Caco-2 (cell line): ENCODE results near the gene PCDHGA11. TPM values are rescaled to one million over a fixed set of nuclear protein-coding genes. Genes with fewer than 3 reads are reported as not detected.

Experiments used
- BruUV-seq: library from RNA; stranded (reverse); fragments of 400-500 nt; replicated peaks from 2 replicates; lab custom pipeline; 2021; lab: Mats Ljungman, UMichigan
- CTCF ChIA-PET: fragments of 300-600 bp; sonication (Branson Sonifier 250); formaldehyde crosslinking; loops from one replicate; lab custom pipeline; 2022; ENCODE audit warnings: antibody characterized with exemption; lab: Charles Lee
- POLR2A ChIA-PET: fragments of 300-600 bp; sonication (Branson Sonifier 250); formaldehyde crosslinking; loops from one replicate; lab custom pipeline; 2022; ENCODE audit warnings: antibody characterized with exemption; lab: Charles Lee
- DNase-seq, 2 experiments: peaks; one replicate each; pipeline versions ENCODE4 v3.0.0 to v3.0.0-alpha.2; 2020 to 2022
- H3K27me3 ChIP-seq: replicated peaks from 2 replicates; pipeline ENCODE4 v1.6.0; 2011; ENCODE audit warnings: low read length; ENCODE audit not compliant: control insufficient read depth, insufficient read depth
- H3K36me3 ChIP-seq: 2 replicates; pipeline ENCODE4 v1.5.1; 2011; ENCODE audit warnings: low read length; ENCODE audit not compliant: control insufficient read depth, insufficient read depth
- H3K4me1 ChIP-seq: fragments of 250-450 bp; sonication (Bioruptor Pico); 2 replicates; pipeline ENCODE4 v1.5.1; 2020; ENCODE audit warnings: mild to moderate bottlenecking
- H3K4me3 ChIP-seq: 2 replicates; pipeline ENCODE4 v1.5.1; 2011; ENCODE audit warnings: low read depth, mild to moderate bottlenecking, control low read depth, low read length
- H3K9me3 ChIP-seq: fragments of 250-450 bp; sonication (Bioruptor Pico); 2 replicates; pipeline ENCODE4 v1.5.1; 2020; ENCODE audit warnings: mild to moderate bottlenecking, moderate library complexity
- H3K27ac Mint-ChIP-seq: one replicate; pipeline ENCODE4 v1.8.0; 2022; ENCODE audit warnings: mixed read lengths; ENCODE audit not compliant: unreplicated experiment
- H3K27me3 Mint-ChIP-seq: one replicate; pipeline ENCODE4 v1.8.0; 2022; ENCODE audit warnings: mixed read lengths; ENCODE audit not compliant: insufficient read depth, unreplicated experiment
- H3K36me3 Mint-ChIP-seq: one replicate; pipeline ENCODE4 v1.8.0; 2022; ENCODE audit warnings: mild to moderate bottlenecking, mixed read lengths; ENCODE audit not compliant: insufficient read depth, unreplicated experiment
- H3K4me1 Mint-ChIP-seq: one replicate; pipeline ENCODE4 v1.8.0; 2022; ENCODE audit warnings: low read depth, mixed read lengths; ENCODE audit not compliant: unreplicated experiment
- H3K4me3 Mint-ChIP-seq: one replicate; pipeline ENCODE4 v1.8.0; 2022; ENCODE audit warnings: mild to moderate bottlenecking, moderate library complexity, mixed read lengths; ENCODE audit not compliant: unreplicated experiment
- H3K9me3 Mint-ChIP-seq: one replicate; pipeline ENCODE4 v1.8.0; 2022; ENCODE audit warnings: mixed read lengths; ENCODE audit not compliant: unreplicated experiment
- CTCF ChIP-seq, 2 experiments: fragments of 200-600 bp in 1 of 2; IDR thresholded peaks; 1 replicate in 1 of 2; 2 replicates in 1 of 2; pipeline versions ENCODE4 v1.5.1 to v1.8.0; 2011 to 2022; ENCODE audit warnings: antibody characterized with exemption in 1 of 2, control low read depth in 1 of 2, inconsistent platforms in 1 of 2, low read depth in 1 of 2, low read length in 1 of 2, mild to moderate bottlenecking in 1 of 2, moderate library complexity in 1 of 2; ENCODE audit not compliant: insufficient read depth in 1 of 2, severe bottlenecking in 1 of 2, unreplicated experiment in 1 of 2
- intact Hi-C: fragments of 100-400 bp; cut with micrococcal nuclease; formaldehyde crosslinking; loops from one replicate; pipeline ENCODE4 v1.10.0; 2022; ENCODE audit not compliant: unreplicated experiment
- total RNA-seq: library from RNA; stranded (reverse); gene quantifications from 2 replicates; pipeline ENCODE4 v1.2.3, GENCODE V29; 2022

Gene PCDHGA11
- total RNA-seq, 1 experiment from 2014 or later = 1.2 TPM

- POLR2A ChIA-PET = no interaction called here
- H3K27ac Mint-ChIP-seq = no peak within 1 kb of the TSS
- no TSS peak for BruUV-seq
- Histone ChIP-seq H3K4me3 (no peak within 1 kb of the TSS), H3K4me1 (no peaks in the 10 kb centered on the region), H3K9me3 (no peaks in the 10 kb centered on the region; the same call in 1 of the 2 replicates), H3K36me3 (no peaks in the 10 kb centered on the region), H3K27me3 (no peaks in the 10 kb centered on the region)
- no peak within 1 kb of the TSS for H3K4me3 Mint-ChIP-seq
- H3K4me1 Mint-ChIP-seq = no peaks in the 10 kb centered on the region
- TF ChIP-seq CTCF (IDR thresholded peaks at IDR 0.05; ENCODE audit: insufficient read depth in 1 of 2, low read depth in 1 of 2, low read length in 1 of 2, severe bottlenecking in 1 of 2, unreplicated experiment in 1 of 2) = no peak
- no peaks in the 10 kb centered on the region for H3K9me3 Mint-ChIP-seq
- intact Hi-C loops = no loop called here
- CTCF ChIA-PET = no interaction called here
- DNase-seq = no peak
- no peaks in the 10 kb centered on the region for H3K27me3 Mint-ChIP-seq
- no peaks in the 10 kb centered on the region for H3K36me3 Mint-ChIP-seq
Measured at GRCh38 chr5:141382469-141383294, 38.2 kb upstream of the PCDHGA11 start, which contains the start of gene PCDHGA7. PCDHGA7 (plus strand) TSS chr5:141382742; CDS start chr5:141382900, 158 bp downstream.

- Histone ChIP-seq H3K36me3 (no peaks in the 10 kb centered on the region), H3K4me1 (no peaks in the 10 kb centered on the region), H3K27me3 (no peaks in the 10 kb centered on the region), H3K4me3 (no peak overlapping the region), H3K9me3 (no peaks in the 10 kb centered on the region; the same call in 1 of the 2 replicates)
- no peaks in the 10 kb centered on the region for H3K4me1 Mint-ChIP-seq
- no peak for DNase-seq
- CTCF ChIA-PET = no interaction called here
- no peak overlapping the region for H3K4me3 Mint-ChIP-seq
- H3K9me3 Mint-ChIP-seq = no peaks in the 10 kb centered on the region
- H3K27me3 Mint-ChIP-seq = no peaks in the 10 kb centered on the region
- no peak for TF ChIP-seq CTCF (IDR thresholded peaks at IDR 0.05; ENCODE audit: insufficient read depth in 1 of 2, low read depth in 1 of 2, low read length in 1 of 2, severe bottlenecking in 1 of 2, unreplicated experiment in 1 of 2)
- BruUV-seq = no TSS peak
- no peaks in the 10 kb centered on the region for H3K36me3 Mint-ChIP-seq
- no peak overlapping the region for H3K27ac Mint-ChIP-seq
- POLR2A ChIA-PET = no interaction called here
- intact Hi-C loops = no loop called here
Measured at GRCh38 chr5:141383345-141383744, 37.5 kb upstream of the PCDHGA11 start.

- H3K9me3 Mint-ChIP-seq = peaks cover 12% of the 10 kb centered on the region
- H3K27me3 ChIP-seq = no peaks in the 10 kb centered on the region
Measured at GRCh38 chr5:141384471-141385267, 36.2 kb upstream of the PCDHGA11 start.

More at GRCh38 chr5:141384471-141385267, 36.2 kb upstream of the PCDHGA11 start:
- no peaks in the 10 kb centered on the region for H3K36me3 Mint-ChIP-seq
- ChIA-PET CTCF (no interaction called here), POLR2A (no interaction called here)
- TF ChIP-seq CTCF (IDR thresholded peaks at IDR 0.05; ENCODE audit: insufficient read depth in 1 of 2, low read depth in 1 of 2, low read length in 1 of 2, severe bottlenecking in 1 of 2, unreplicated experiment in 1 of 2) = no peak
- no peak for DNase-seq
- H3K27ac Mint-ChIP-seq = no peak overlapping the region
- Histone ChIP-seq H3K4me1 (no peaks in the 10 kb centered on the region), H3K9me3 (no peaks in the 10 kb centered on the region; the same call in 1 of the 2 replicates), H3K36me3 (no peaks in the 10 kb centered on the region), H3K4me3 (no peak overlapping the region)
- H3K4me3 Mint-ChIP-seq = no peak overlapping the region
- BruUV-seq = no TSS peak
- no peaks in the 10 kb centered on the region for H3K4me1 Mint-ChIP-seq
- intact Hi-C loops = no loop called here
- H3K27me3 Mint-ChIP-seq = no peaks in the 10 kb centered on the region
